WERI-Rb-1 (cell line): ENCODE measurements around the gene LRRIQ4.

Experiments used
- DNase-seq: peaks from one replicate; pipeline ENCODE4 v3.0.0-alpha.2; 2020
- H3K27ac ChIP-seq: fragments of 250-450 bp; sonication (Bioruptor Pico); 2 replicates; pipeline ENCODE4 v1.5.1; 2020; ENCODE audit warnings: mild to moderate bottlenecking, moderate library complexity
- H3K27me3 ChIP-seq: fragments of 250-450 bp; sonication (Bioruptor Pico); 2 replicates; pipeline ENCODE4 v1.5.1; 2021; ENCODE audit warnings: mild to moderate bottlenecking, low read depth, moderate library complexity; ENCODE audit not compliant: insufficient read depth, severe bottlenecking
- H3K36me3 ChIP-seq: fragments of 250-450 bp; sonication (Bioruptor Pico); 2 replicates; pipeline ENCODE4 v1.5.1; 2020; ENCODE audit warnings: mild to moderate bottlenecking, moderate library complexity
- H3K4me3 ChIP-seq: 2 replicates; pipeline ENCODE4 v1.5.1; 2011; ENCODE audit warnings: low read depth, mild to moderate bottlenecking, control low read depth, low read length
- H3K9me3 ChIP-seq: fragments of 250-450 bp; sonication (Bioruptor Pico); 2 replicates; pipeline ENCODE4 v1.5.1; 2021; ENCODE audit warnings: mild to moderate bottlenecking, moderate library complexity; ENCODE audit not compliant: severe bottlenecking
- TF ChIP-seq, protein P1 (sequence below): IDR thresholded peaks from 2 replicates; pipeline ENCODE4 v1.5.1; 2011; ENCODE audit warnings: low read depth, mild to moderate bottlenecking, control low read depth, inconsistent platforms, low read length

LRRIQ4 gene

DNA sequence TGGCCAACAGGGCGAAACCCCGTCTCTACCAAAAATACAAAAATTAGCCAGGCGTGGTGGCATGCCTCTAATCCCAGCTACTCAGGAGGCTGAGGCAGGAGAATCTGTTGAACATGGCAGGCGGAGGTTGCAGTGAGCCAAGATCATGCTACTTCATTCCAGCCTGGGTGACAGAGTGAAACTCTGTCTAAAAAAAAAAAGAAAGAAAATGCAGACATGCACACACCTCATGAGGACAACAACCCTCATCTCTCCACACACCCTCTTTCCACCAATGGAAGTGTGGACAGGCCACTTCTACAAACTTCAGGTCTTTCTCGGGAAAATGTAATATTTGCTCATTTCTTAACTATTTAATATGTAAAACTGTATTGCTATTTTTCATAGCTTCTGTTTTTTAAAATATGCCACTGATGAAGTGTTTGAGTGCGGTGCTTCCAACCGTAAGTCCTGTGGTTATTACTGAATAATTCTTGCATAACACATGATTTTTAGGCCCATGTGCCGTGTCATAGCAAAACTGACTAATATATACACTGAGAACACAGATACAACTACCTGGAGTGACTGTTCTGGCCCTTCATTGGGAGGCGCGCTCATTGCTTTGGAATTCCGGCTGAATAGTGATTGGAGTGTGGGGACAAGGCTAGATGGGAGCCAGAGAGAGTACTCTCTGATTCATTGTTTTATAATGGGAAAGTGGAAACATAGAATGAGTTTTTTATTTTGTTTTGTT, 34.0 kb downstream of the LRRIQ4 start:
- DNase-seq: no peak
- no peak overlapping the region for H3K27ac ChIP-seq

DNA sequence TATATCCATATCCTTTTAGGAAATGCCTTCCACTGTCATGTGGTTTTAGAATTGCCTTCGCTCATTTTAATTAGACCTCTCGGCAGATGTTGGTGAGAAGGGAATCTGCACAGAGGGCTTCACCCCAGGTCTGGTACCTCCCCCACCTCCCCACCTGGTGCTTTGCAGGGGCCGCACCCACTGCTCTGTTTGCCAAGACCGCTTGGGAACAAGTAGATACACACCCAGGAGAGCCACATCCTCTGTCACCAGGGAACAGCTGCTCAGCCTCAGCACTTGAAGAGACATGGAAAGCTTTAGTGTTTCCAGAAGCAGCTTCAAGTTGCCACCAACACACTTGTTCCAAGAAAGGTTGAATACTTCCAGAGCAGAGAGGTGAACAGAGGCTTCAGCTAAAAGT, 35.2 kb downstream of the LRRIQ4 start:
- no peaks in the 10 kb centered on the region for H3K36me3 ChIP-seq
- no peaks in the 10 kb centered on the region for H3K27me3 ChIP-seq
- H3K27ac ChIP-seq: no peak overlapping the region
- no peaks in the 10 kb centered on the region for H3K9me3 ChIP-seq
- no peak for DNase-seq
- TF ChIP-seq, protein P1, sequence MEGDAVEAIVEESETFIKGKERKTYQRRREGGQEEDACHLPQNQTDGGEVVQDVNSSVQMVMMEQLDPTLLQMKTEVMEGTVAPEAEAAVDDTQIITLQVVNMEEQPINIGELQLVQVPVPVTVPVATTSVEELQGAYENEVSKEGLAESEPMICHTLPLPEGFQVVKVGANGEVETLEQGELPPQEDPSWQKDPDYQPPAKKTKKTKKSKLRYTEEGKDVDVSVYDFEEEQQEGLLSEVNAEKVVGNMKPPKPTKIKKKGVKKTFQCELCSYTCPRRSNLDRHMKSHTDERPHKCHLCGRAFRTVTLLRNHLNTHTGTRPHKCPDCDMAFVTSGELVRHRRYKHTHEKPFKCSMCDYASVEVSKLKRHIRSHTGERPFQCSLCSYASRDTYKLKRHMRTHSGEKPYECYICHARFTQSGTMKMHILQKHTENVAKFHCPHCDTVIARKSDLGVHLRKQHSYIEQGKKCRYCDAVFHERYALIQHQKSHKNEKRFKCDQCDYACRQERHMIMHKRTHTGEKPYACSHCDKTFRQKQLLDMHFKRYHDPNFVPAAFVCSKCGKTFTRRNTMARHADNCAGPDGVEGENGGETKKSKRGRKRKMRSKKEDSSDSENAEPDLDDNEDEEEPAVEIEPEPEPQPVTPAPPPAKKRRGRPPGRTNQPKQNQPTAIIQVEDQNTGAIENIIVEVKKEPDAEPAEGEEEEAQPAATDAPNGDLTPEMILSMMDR: no peak
- H3K4me3 ChIP-seq: no peak overlapping the region

More for the DNA sequence above, 34.0 kb downstream of the LRRIQ4 start:
- no peak overlapping the region for H3K4me3 ChIP-seq
- TF ChIP-seq, protein P1: no peak
- no peaks in the 10 kb centered on the region for H3K36me3 ChIP-seq
- H3K27me3 ChIP-seq: no peaks in the 10 kb centered on the region
- H3K9me3 ChIP-seq: no peaks in the 10 kb centered on the region

DNA sequence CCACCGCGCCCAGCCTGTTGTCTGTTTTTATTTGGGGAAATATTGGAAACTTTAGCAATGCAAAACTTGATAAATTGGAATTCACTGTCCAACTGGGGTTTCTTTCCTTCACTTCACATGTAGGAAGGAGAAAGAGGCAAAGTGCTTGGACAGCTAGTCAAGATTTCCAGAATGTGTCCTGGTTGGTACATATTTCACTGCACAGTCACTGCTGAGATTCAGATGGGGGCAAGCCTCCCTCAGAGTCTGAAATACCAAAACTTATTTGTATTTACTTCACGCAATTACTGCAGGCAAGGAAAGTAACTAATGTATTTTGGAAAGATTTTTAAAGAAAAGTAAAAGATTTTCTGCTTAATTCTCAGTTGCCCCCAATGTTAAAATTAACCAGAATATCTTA, 36.1 kb downstream of the LRRIQ4 start:
- Histone ChIP-seq H3K27me3 (no peaks in the 10 kb centered on the region), H3K4me3 (no peak overlapping the region), H3K27ac (no peak overlapping the region), H3K36me3 (no peaks in the 10 kb centered on the region), H3K9me3 (no peaks in the 10 kb centered on the region)
- DNase-seq: no peak
- TF ChIP-seq, protein P1: no peak

DNA sequence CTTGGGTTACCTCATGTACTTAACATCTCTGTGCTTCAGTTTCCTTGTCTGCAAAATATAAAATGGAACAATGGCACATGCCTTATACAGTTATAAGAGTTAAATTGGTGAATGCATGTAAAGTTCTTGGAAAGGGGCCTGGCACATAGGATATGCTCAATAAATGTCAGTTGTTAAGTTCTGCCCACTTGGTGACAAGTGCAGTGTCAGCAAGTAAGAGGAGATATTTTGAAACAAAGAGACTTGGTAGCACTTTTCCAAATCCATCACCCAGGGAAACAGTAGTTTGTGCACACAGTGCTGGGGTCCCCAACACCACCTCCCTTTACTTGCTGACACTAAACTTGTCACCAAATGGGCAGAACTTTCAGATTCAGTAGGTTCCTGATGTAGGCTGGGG, 37.9 kb downstream of the LRRIQ4 start:
- Histone ChIP-seq H3K4me3 (no peak overlapping the region), H3K27me3 (no peaks in the 10 kb centered on the region), H3K36me3 (no peaks in the 10 kb centered on the region), H3K27ac (no peak overlapping the region), H3K9me3 (no peaks in the 10 kb centered on the region)
- no peak for DNase-seq
- TF ChIP-seq, protein P1: no peak

DNA sequence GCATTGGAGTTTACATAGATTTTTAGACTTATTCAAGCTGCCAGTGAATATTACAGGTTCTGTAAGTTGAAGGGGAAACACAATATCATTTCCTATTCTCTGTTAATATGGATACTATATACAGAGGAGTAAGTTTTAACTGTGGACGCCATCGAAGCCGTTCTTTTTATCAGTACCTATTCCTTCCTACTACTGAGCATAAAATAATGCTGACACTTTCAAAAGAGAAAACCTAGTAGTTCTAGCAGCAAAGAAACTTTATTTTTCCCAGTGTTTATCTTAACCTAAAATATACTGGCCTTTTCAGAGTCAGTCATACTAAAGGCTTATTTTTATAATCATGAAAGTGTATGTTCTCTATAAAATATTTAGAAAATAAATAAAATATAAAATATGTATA, 42.8 kb downstream of the LRRIQ4 start:
- H3K9me3 ChIP-seq: no peaks in the 10 kb centered on the region
- no peaks in the 10 kb centered on the region for H3K27me3 ChIP-seq
- TF ChIP-seq, protein P1: no peak

DNA sequence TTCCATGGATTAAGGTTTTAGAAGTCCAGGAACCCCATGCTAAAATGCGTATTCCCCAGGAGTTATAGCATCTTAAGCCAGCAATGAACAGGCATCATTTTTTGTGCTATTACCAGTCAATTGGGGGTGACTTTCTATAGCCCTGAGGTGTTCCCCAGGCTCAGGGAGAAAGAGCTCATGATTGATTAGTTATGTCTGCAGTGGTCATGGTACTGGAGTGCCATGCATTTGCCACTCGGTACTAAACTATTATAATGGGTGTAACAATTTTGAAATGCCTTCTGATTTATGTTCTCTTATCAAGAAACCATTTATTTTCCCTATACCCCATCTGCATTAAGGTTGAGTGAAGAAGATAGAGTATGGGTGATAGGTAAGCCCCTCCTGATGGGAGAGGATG, 45.1 kb downstream of the LRRIQ4 start:
- no peaks in the 10 kb centered on the region for H3K9me3 ChIP-seq
- no peak for DNase-seq
- TF ChIP-seq, protein P1: no peak

More for the DNA sequence above, 42.8 kb downstream of the LRRIQ4 start:
- no peak overlapping the region for H3K27ac ChIP-seq
- H3K4me3 ChIP-seq: no peak overlapping the region
- H3K36me3 ChIP-seq: no peaks in the 10 kb centered on the region
- no peak for DNase-seq

More for the DNA sequence above, 45.1 kb downstream of the LRRIQ4 start:
- H3K27me3 ChIP-seq: no peaks in the 10 kb centered on the region
- H3K27ac ChIP-seq: no peak overlapping the region
- no peak overlapping the region for H3K4me3 ChIP-seq
- no peaks in the 10 kb centered on the region for H3K36me3 ChIP-seq
